CD4-positive, alpha-beta T cell (primary cell): ENCODE results near the gene ESYT1. TPM values are rescaled to one million over a fixed set of nuclear protein-coding genes. Genes with fewer than 3 reads are reported as not detected.

ENCODE experiments used
- ATAC-seq: fragments of 200-7000 bp; cut with Tn5 transposase; one replicate; pipeline ENCODE4 v1.10.0; 2022; ENCODE audit warnings: mild to moderate bottlenecking; ENCODE audit not compliant: poor library complexity
- CTCF ChIA-PET: fragments of 350-600 bp; sonication (Branson Sonifier 250); formaldehyde crosslinking; loops from one replicate; lab custom pipeline; 2021; ENCODE audit warnings: antibody characterized with exemption, inconsistent platforms; lab: Charles Lee
- POLR2A ChIA-PET: fragments of 350-600 bp; sonication (Branson Sonifier 250); formaldehyde crosslinking; loops from one replicate; lab custom pipeline; 2021; ENCODE audit warnings: antibody characterized with exemption, inconsistent platforms; lab: Charles Lee
- DNase-seq, 14 experiments: peaks; one replicate each; pipeline ENCODE4 v3.0.0-alpha.2; 2013 to 2020; ENCODE audit warnings: mixed read lengths in 2 of 14
- H3K27ac ChIP-seq, 2 donors: one replicate each; pipeline versions ENCODE4 v1.5.1 to v1.7.0; 2013; ENCODE audit warnings: low read length in 2 of 2, low read depth in 1 of 2, mild to moderate bottlenecking in 1 of 2
- H3K27me3 ChIP-seq, 2 experiments: 1 replicate in 1 of 2; 2 replicates in 1 of 2; pipeline versions ENCODE4 v1.6.1 to v1.7.0; 2013; ENCODE audit warnings: low read length in 2 of 2, control low read depth in 1 of 2, mild to moderate bottlenecking in 1 of 2, moderate library complexity in 1 of 2; ENCODE audit not compliant: insufficient read depth in 2 of 2, control insufficient read depth in 1 of 2
- H3K36me3 ChIP-seq: one replicate; pipeline ENCODE4 v1.6.1; 2013; ENCODE audit warnings: low read length, control low read depth; ENCODE audit not compliant: insufficient read depth
- H3K4me1 ChIP-seq: one replicate; pipeline ENCODE4 v1.6.1; 2013; ENCODE audit warnings: low read length, control low read depth; ENCODE audit not compliant: insufficient read depth
- H3K4me3 ChIP-seq: one replicate; pipeline ENCODE4 v1.5.1; 2013; ENCODE audit warnings: mild to moderate bottlenecking, low read length, moderate library complexity
- H3K9me3 ChIP-seq, 2 experiments: 1 replicate in 1 of 2; 2 replicates in 1 of 2; pipeline versions ENCODE4 v1.6.1 to v1.7.0; 2013; ENCODE audit warnings: low read length in 2 of 2, mild to moderate bottlenecking in 2 of 2, control low read depth in 1 of 2, moderate library complexity in 1 of 2; ENCODE audit not compliant: control insufficient read depth in 1 of 2, insufficient read depth in 1 of 2
- H3K27ac Mint-ChIP-seq: one replicate; pipeline ENCODE4 v1.8.0; 2020; ENCODE audit warnings: mixed read lengths
- H3K27me3 Mint-ChIP-seq: one replicate; pipeline ENCODE4 v1.8.0; 2021; ENCODE audit warnings: mixed read lengths
- H3K36me3 Mint-ChIP-seq: one replicate; pipeline ENCODE4 v1.8.0; 2021; ENCODE audit warnings: low read depth, mixed read lengths
- H3K4me1 Mint-ChIP-seq: one replicate; pipeline ENCODE4 v1.8.0; 2021; ENCODE audit warnings: low read depth, mixed read lengths
- H3K4me3 Mint-ChIP-seq: one replicate; pipeline ENCODE4 v1.8.0; 2020; ENCODE audit warnings: mild to moderate bottlenecking, mixed read lengths
- H3K9me3 Mint-ChIP-seq: one replicate; pipeline ENCODE4 v1.8.0; 2020; ENCODE audit warnings: mixed read lengths
- intact Hi-C, 2 experiments: fragments of 100-400 bp; cut with DNase I in 1 of 2; cut with micrococcal nuclease in 1 of 2; formaldehyde crosslinking; loops; one replicate each; pipeline versions ENCODE4 v1.15.1 to v1.9.0; 2023 to 2025; cut with DNase I, micrococcal nuclease
- total RNA-seq, 174 experiments: library from RNA in 2 of 174; stranded (reverse) in 2 of 174; gene quantifications; one replicate each; pipeline ENCODE4 v1.2.3 and lab custom pipeline; 2021 to 2026
- TF ChIP-seq, protein P1 (sequence below): fragments of 200-600 bp; IDR thresholded peaks from one replicate; pipeline ENCODE4 v1.8.0; 2022; ENCODE audit warnings: antibody characterized with exemption, mild to moderate bottlenecking

Gene ESYT1
- total RNA-seq, 2 experiments from 2014 or later: 88.5 to 90.3 TPM

DNA sequence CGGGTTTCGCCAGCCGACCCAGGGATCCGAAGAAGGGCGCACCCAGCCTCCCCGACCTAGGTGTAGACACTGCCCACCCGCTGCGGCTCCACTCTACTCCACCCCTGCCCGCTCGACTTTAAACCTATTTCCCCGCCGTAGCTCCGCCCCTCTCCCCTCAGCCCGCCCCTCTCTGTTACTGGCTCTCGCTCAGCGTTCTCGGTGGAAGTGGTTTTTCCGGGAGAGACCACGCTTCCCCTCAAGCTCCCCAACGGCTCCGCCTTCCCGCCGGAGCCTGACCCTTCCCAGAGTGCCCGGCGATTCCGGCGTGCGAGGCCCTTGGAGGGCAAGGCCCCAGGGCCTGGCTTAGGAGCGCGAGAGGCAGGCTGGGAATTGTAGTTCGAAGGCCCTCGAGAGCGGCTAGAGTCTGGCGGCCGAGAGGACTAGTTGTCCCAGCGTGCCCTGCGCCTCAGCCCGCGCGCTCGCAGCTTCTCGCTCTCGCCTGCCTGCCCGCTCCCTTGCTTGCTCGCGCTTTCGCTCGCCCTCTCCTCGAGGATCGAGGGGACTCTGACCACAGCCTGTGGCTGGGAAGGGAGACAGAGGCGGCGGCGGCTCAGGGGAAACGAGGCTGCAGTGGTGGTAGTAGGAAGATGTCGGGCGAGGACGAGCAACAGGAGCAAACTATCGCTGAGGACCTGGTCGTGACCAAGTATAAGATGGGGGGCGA is 23.8 kb upstream of the ESYT1 start, which contains the start of gene PA2G4:
Gene PA2G4, plus strand, starts transcription at position 451 of the 706 bp plus-strand sequence. Its CDS starts 179 bp downstream, at position 630.
- POLR2A ChIA-PET: interaction anchor here (0.7 to 6.3 kb wide), 48 partner anchors 9 to 584 kb away, joined by 3 to 233 read pairs (median 5); partner anchors contain the start of genes ANKRD52, BAZ2A, CNPY2 and CS
- peaks cover 48% of the 10 kb centered on the region for H3K4me1 ChIP-seq
- peaks cover 67% of the 10 kb centered on the region for H3K4me1 Mint-ChIP-seq

DNA sequence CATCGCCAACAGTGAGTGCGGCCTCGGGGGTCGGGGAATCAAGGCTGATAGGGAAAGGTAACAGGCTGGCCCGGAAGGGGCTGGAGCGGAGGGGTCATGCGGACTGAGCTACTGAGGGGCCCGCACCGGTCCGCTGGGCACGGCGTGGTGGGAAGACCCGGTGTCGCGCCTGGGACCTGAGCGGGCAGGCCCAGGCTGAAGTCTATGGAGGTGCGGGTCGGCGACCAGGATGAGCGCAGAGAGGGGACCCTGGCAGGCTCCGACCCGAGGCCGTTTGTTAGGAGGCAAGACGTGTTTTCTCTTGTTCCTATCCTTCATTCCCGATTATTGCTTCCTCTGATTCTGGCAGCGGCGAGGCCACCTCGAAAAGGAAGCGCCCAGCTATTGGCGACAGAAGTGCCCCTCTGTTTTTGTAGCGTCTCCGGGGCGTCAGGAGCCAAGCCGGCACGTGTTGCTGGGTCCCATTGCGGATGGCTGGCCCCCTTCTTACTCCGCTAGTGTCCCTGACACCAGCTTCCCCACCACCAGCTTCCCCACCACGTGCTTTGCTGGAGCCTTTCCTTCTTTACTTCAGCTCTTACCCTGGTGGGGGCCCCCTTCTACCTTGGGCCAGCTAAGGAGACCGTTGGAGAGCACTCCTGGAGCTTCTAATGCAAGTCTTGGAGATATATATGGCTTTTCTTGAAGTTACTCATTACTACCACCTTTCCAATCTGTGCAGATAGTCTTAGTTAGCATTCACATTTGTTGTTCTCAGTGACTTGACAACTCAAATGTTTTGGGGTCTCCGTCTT is 23.1 kb upstream of the ESYT1 start:
- Mint-ChIP-seq H3K27me3 (no peaks in the 10 kb centered on the region), H3K9me3 (no peaks in the 10 kb centered on the region), H3K4me1 (peaks cover 63% of the 10 kb centered on the region), H3K4me3 (peak overlapping the region; percentile 93), H3K36me3 (peaks cover 57% of the 10 kb centered on the region), H3K27ac (peak overlapping the region; percentile 100)
- peak overlapping the region; percentile 63 to 95 for H3K27ac ChIP-seq
- H3K9me3 ChIP-seq: no peaks in the 10 kb centered on the region
- H3K4me3 ChIP-seq: peak overlapping the region; percentile 90
- ATAC-seq: no peak
- POLR2A ChIA-PET: interaction anchor here (0.7 to 6.3 kb wide), 38 partner anchors 8 to 583 kb away, joined by 3 to 233 read pairs (median 6); partner anchors contain the start of genes ANKRD52, BAZ2A, CNPY2 and CS
- CTCF ChIA-PET: interaction anchor here (1.2 to 4.9 kb wide), 7 partner anchors 14 to 366 kb away, joined by 3 to 32 read pairs (median 6); partner anchors contain the start of genes ERBB3, SMARCC2 and ZC3H10
- peaks cover 35% of the 10 kb centered on the region for H3K36me3 ChIP-seq
- H3K4me1 ChIP-seq: peaks cover 48% of the 10 kb centered on the region
- no peaks in the 10 kb centered on the region for H3K27me3 ChIP-seq
- TF ChIP-seq, protein P1, sequence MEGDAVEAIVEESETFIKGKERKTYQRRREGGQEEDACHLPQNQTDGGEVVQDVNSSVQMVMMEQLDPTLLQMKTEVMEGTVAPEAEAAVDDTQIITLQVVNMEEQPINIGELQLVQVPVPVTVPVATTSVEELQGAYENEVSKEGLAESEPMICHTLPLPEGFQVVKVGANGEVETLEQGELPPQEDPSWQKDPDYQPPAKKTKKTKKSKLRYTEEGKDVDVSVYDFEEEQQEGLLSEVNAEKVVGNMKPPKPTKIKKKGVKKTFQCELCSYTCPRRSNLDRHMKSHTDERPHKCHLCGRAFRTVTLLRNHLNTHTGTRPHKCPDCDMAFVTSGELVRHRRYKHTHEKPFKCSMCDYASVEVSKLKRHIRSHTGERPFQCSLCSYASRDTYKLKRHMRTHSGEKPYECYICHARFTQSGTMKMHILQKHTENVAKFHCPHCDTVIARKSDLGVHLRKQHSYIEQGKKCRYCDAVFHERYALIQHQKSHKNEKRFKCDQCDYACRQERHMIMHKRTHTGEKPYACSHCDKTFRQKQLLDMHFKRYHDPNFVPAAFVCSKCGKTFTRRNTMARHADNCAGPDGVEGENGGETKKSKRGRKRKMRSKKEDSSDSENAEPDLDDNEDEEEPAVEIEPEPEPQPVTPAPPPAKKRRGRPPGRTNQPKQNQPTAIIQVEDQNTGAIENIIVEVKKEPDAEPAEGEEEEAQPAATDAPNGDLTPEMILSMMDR: no peak
- intact Hi-C loops: loop anchor here (1.0 to 10.0 kb wide), 6 partner anchors 11 to 370 kb away; partner anchors contain the start of genes DNAJC14 (in 2 of the 2) and RPL41 (in 2 of the 2)
- DNase-seq: peak in 5 of 14 experiments; percentile 9 to 45 (median 15)

More for the DNA sequence above, 23.8 kb upstream of the ESYT1 start, which contains the start of gene PA2G4:
- no peaks in the 10 kb centered on the region for H3K9me3 ChIP-seq
- Mint-ChIP-seq H3K27ac (peak within 1 kb of the TSS; percentile 100), H3K36me3 (peaks cover 50% of the 10 kb centered on the region), H3K4me3 (peak within 1 kb of the TSS; percentile 93), H3K9me3 (no peaks in the 10 kb centered on the region), H3K27me3 (no peaks in the 10 kb centered on the region)
- TF ChIP-seq, protein P1: no peak
- peak within 1 kb of the TSS; percentile 90 for H3K4me3 ChIP-seq
- peaks cover 28% of the 10 kb centered on the region for H3K36me3 ChIP-seq
- peak within 1 kb of the TSS; percentile 63 to 95 for H3K27ac ChIP-seq
- peak; percentile 88 for ATAC-seq
- CTCF ChIA-PET: interaction anchor here (0.8 to 4.9 kb wide), 11 partner anchors 11 to 365 kb away, joined by 3 to 32 read pairs (median 4); partner anchors contain the start of genes ERBB3, MYL6B, SMARCC2 and ZC3H10
- H3K27me3 ChIP-seq: no peaks in the 10 kb centered on the region
- peak; percentile 89 to 99 (median 96) for DNase-seq
- intact Hi-C loops: loop anchor here (1.0 to 10.0 kb wide), 6 partner anchors 12 to 369 kb away; partner anchors contain the start of genes DNAJC14 (in 2 of the 2) and RPL41 (in 2 of the 2)

DNA sequence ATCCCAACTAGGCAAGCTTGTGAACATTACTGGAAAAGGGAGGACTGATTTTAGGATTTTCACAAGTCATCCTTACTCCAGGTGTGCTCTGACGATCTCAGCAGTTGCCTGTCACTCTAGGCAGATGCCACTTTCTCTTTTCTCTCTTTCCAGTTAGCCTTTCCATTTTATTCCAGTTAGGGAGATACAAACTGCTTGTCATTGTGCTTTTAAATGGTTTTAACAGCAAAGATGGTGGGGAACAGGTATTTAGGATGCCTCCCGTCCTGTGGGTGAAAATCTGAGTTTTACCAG is 22.5 kb upstream of the ESYT1 start:
- Histone ChIP-seq H3K9me3 (no peaks in the 10 kb centered on the region), H3K36me3 (peaks cover 41% of the 10 kb centered on the region), H3K27ac (no peak overlapping the region), H3K4me1 (peaks cover 48% of the 10 kb centered on the region), H3K27me3 (no peaks in the 10 kb centered on the region), H3K4me3 (peak overlapping the region; percentile 90)
- TF ChIP-seq, protein P1: no peak
- peaks cover 61% of the 10 kb centered on the region for H3K4me1 Mint-ChIP-seq
- POLR2A ChIA-PET: interaction anchor here (1.9 to 6.3 kb wide), 5 partner anchors 11 to 60 kb away, joined by 5 to 233 read pairs (median 35); partner anchors contain the start of genes ERBB3, ESYT1, RPL41 and ZC3H10
- intact Hi-C loops: loop anchor here (2.0 to 10.0 kb wide), 3 partner anchors 63 to 371 kb away; partner anchors contain the start of gene DNAJC14 (in 1 of the 2)
- no peaks in the 10 kb centered on the region for H3K27me3 Mint-ChIP-seq
- DNase-seq (no peak), ATAC-seq (no peak)
- peaks cover 62% of the 10 kb centered on the region for H3K36me3 Mint-ChIP-seq
- H3K4me3 Mint-ChIP-seq: peak overlapping the region; percentile 93
- CTCF ChIA-PET: interaction anchor here (1.2 to 4.9 kb wide), 5 partner anchors 13 to 84 kb away, joined by 5 to 32 read pairs (median 24); partner anchors contain the start of genes ERBB3, SMARCC2 and ZC3H10
- no peaks in the 10 kb centered on the region for H3K9me3 Mint-ChIP-seq
- peak overlapping the region; percentile 100 for H3K27ac Mint-ChIP-seq
